ENCODE measurements around the gene OR4X1.

DNA sequence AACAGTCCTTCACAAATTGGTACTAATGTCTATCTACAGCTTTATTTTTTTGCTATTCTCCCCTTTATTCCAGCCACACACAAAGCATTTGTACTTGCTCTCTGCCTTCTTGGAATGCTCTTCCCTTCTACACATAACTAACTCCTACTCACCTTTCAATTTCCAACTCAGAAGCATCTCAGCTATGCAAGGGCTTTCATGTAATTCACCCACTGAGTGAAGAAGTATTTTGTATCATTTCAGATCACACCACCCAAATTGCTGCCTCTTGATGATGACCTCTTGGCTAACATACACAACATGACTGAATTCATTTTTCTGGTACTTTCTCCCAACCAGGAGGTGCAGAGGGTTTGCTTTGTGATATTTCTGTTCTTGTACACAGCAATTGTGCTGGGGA is 18.9 kb upstream of the OR4X1 start, which contains the start of gene OR4X2:
- TF ChIP-seq, protein P1, sequence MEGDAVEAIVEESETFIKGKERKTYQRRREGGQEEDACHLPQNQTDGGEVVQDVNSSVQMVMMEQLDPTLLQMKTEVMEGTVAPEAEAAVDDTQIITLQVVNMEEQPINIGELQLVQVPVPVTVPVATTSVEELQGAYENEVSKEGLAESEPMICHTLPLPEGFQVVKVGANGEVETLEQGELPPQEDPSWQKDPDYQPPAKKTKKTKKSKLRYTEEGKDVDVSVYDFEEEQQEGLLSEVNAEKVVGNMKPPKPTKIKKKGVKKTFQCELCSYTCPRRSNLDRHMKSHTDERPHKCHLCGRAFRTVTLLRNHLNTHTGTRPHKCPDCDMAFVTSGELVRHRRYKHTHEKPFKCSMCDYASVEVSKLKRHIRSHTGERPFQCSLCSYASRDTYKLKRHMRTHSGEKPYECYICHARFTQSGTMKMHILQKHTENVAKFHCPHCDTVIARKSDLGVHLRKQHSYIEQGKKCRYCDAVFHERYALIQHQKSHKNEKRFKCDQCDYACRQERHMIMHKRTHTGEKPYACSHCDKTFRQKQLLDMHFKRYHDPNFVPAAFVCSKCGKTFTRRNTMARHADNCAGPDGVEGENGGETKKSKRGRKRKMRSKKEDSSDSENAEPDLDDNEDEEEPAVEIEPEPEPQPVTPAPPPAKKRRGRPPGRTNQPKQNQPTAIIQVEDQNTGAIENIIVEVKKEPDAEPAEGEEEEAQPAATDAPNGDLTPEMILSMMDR (IDR thresholded peaks at IDR 0.05; ENCODE audit: extremely low read depth in 1 of 2, insufficient read depth in 1 of 2, low read depth in 1 of 2, low read length in 2 of 2) = no peak
- TF ChIP-seq POLR2A (IDR thresholded peaks at IDR 0.05; ENCODE audit: low read depth, low read length) (no peak), POLR2AphosphoS5 (IDR thresholded peaks at IDR 0.05; ENCODE audit: insufficient read depth, low read depth, low read length) (no peak), GATA2 (IDR thresholded peaks at IDR 0.05; ENCODE audit: insufficient read depth, insufficient read length, low read depth, low read length) (no peak), EZH2 (IDR thresholded peaks at IDR 0.05; ENCODE audit: borderline replicate concordance, low read depth, low read length, severe bottlenecking) (no peak), FOS (IDR thresholded peaks at IDR 0.05; ENCODE audit: borderline replicate concordance, insufficient read depth, low read length) (no peak)

All from endothelial cell of umbilical vein (primary cell).